Ovary (tissue), 9 donors: ENCODE results near the gene HRH2. TPM values are rescaled to one million over a fixed set of nuclear protein-coding genes. Genes with fewer than 3 reads are reported as not detected.

Source experiments
- DNase-seq, 5 donors: peaks; one replicate each; pipeline ENCODE4 v3.0.0-alpha.2; 2019 to 2020
- H3K27ac ChIP-seq, 2 donors: fragments of 200-600 bp; one replicate each; pipeline versions ENCODE4 v1.5.1 to v1.8.0; 2019 to 2022
- H3K27me3 ChIP-seq: fragments of 200-600 bp; one replicate; pipeline ENCODE4 v1.8.0; 2022
- H3K36me3 ChIP-seq: fragments of 200-600 bp; sonication (generic); one replicate; pipeline ENCODE4 v1.5.1; 2019
- H3K4me1 ChIP-seq: one replicate; pipeline ENCODE4 v1.8.1; 2013; ENCODE audit warnings: mild to moderate bottlenecking, moderate library complexity; ENCODE audit not compliant: insufficient read depth
- H3K4me3 ChIP-seq: fragments of 200-600 bp; sonication (generic); one replicate; pipeline ENCODE4 v1.5.1; 2017
- H3K9me3 ChIP-seq, 2 donors: fragments of 200-600 bp in 1 of 2; sonication (generic) in 1 of 2; one replicate each; pipeline versions ENCODE4 v1.5.1 to v1.8.1; 2013 to 2019; ENCODE audit warnings: mild to moderate bottlenecking in 1 of 2, moderate library complexity in 1 of 2
- EP300 ChIP-seq: sonication (generic); formaldehyde crosslinking; IDR thresholded peaks from one replicate; pipeline ENCODE4 v1.6.1; 2017; ENCODE audit warnings: antibody characterized with exemption
- POLR2A ChIP-seq: fragments of 450-650 bp; IDR thresholded peaks from one replicate; pipeline ENCODE4 v1.6.1; 2017; ENCODE audit warnings: antibody characterized with exemption, mild to moderate bottlenecking, moderate library complexity
- WGBS, 3 donors: extraction: QIAGEN DNeasy Blood & Tissue Kit in 1 of 3; methylation state at CpG; one replicate each; pipeline versions ENCODE4 v1.1.5 to v1.1.7; 2013 to 2017; 5-methylcytosine and 5-hydroxymethylcytosine counted together
- intact Hi-C, 4 donors: fragments of 100-400 bp; cut with DNase I; formaldehyde crosslinking; loops; one replicate each; pipeline versions ENCODE4 v1.11.0 to v1.15.1; 2022 to 2023
- polyA plus RNA-seq, 2 donors: library from polyadenylated mRNA; stranded (reverse); fragments of 200-250 nt in 1 of 2; fragments of 350-450 nt in 1 of 2; fragmentation: Illumina TruSeq in 1 of 2; extraction: RNeasy Lipid Tissue Mini Kit (QIAGEN cat#74804) in 1 of 2; gene quantifications; one replicate each; pipeline ENCODE4 v1.2.3, GENCODE V29; 2013 to 2014
- total RNA-seq, 7 donors: library from RNA; depleted of rRNA in 2 of 7; stranded (reverse); fragments of >200 nt in 2 of 7; fragmentation: NEBNext Ultra II Directional in 3 of 7; extraction: Animal tissue kit (Norgen Biotek cat#: 25700) in 3 of 7; gene quantifications; one replicate each; pipeline versions ENCODE4 v1.1.0 to v1.2.4, GENCODE V29; 2016 to 2023
- TF ChIP-seq, protein P1 (sequence below), 3 donors: fragments of 450-650 bp in 2 of 3; fragments of 200-600 bp in 1 of 3; IDR thresholded peaks; one replicate each; pipeline versions ENCODE4 v1.5.1 to v1.8.0; 2016 to 2022; ENCODE audit warnings: antibody characterized with exemption in 3 of 3, mild to moderate bottlenecking in 1 of 3
- donor health status: DM: no; HTN: no; CAD: no; lungs with moderate emphysema.
- donor health status: DM: no; HTN: no; CAD: no.
- donor health status: Bipolar disorder and iron deficiency.
- donor health status: DM: yes; HTN: yes; CAD: no.
- donor health status: DM: no; HTN: no; CAD: no.
- donor health status: DM: yes; HTN: yes; CAD: no.

Gene HRH2
- total and polyA plus RNA-seq, 9 donors: 0.23 to 3.3 (median 1.2) TPM

DNA sequence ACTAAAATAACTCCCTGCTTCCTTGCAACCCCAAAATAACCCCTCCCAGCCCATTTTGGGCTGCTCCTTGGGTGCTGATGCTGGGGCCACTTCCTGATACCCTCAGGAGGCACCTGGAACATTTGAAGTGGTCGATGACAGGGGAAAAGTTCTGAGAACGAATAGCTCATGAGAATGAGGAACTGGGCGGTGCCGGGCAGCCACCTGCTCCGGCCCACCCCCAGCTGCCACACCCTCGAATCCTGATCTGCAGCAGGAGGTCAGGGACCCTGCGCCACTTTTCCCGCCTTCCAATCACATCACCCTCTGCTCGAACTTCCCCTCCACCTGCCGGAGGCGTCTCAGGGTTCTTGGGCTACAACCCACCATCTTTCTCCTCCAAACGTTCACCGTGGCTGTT lies 19.7 kb downstream of the HRH2 start:
- Histone ChIP-seq H3K9me3 (no peaks in the 10 kb centered on the region), H3K4me1 (no peaks in the 10 kb centered on the region), H3K27me3 (no peaks in the 10 kb centered on the region), H3K36me3 (no peaks in the 10 kb centered on the region), H3K4me3 (no peak overlapping the region), H3K27ac (no peak overlapping the region)
- TF ChIP-seq EP300 (no peak), POLR2A (no peak)
- TF ChIP-seq, protein P1, sequence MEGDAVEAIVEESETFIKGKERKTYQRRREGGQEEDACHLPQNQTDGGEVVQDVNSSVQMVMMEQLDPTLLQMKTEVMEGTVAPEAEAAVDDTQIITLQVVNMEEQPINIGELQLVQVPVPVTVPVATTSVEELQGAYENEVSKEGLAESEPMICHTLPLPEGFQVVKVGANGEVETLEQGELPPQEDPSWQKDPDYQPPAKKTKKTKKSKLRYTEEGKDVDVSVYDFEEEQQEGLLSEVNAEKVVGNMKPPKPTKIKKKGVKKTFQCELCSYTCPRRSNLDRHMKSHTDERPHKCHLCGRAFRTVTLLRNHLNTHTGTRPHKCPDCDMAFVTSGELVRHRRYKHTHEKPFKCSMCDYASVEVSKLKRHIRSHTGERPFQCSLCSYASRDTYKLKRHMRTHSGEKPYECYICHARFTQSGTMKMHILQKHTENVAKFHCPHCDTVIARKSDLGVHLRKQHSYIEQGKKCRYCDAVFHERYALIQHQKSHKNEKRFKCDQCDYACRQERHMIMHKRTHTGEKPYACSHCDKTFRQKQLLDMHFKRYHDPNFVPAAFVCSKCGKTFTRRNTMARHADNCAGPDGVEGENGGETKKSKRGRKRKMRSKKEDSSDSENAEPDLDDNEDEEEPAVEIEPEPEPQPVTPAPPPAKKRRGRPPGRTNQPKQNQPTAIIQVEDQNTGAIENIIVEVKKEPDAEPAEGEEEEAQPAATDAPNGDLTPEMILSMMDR (IDR thresholded peaks at IDR 0.05): no peak
- no peak for DNase-seq
- WGBS, 3 donors: 68 to 77% (median 76%) methylated on average over 13 of the region's 13 CpGs
- intact Hi-C loops: no loop called here

DNA sequence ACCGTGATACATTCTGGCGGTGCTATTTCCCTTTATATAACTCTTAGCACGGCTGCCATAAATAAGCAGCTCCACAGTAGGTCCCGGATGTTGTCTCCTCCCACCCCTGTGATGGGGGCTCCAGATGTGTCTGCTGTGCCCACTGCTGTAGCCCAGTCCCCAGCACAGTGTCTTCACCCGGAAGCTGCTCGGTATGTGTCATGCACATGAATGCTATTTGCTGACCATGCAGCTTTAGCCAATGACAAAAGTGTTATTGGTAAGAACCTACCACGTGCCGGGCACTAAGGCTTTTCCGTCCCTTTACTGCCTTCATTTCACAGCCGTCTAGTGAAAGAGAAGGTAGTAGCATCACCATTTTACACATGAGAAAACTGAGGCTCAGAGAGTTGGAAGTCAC lies 20.2 kb downstream of the HRH2 start:
- TF ChIP-seq EP300 (no peak), POLR2A (no peak)
- TF ChIP-seq, protein P1 (IDR thresholded peaks at IDR 0.05): no peak
- H3K36me3 ChIP-seq: no peaks in the 10 kb centered on the region
- intact Hi-C loops: no loop called here
- no peak overlapping the region for H3K4me3 ChIP-seq
- 70 to 77% (median 73%) methylated on average over 10 of the region's 10 CpGs for WGBS, 3 donors
- no peaks in the 10 kb centered on the region for H3K4me1 ChIP-seq
- no peak overlapping the region for H3K27ac ChIP-seq
- no peak for DNase-seq
- no peaks in the 10 kb centered on the region for H3K9me3 ChIP-seq
- H3K27me3 ChIP-seq: no peaks in the 10 kb centered on the region

DNA sequence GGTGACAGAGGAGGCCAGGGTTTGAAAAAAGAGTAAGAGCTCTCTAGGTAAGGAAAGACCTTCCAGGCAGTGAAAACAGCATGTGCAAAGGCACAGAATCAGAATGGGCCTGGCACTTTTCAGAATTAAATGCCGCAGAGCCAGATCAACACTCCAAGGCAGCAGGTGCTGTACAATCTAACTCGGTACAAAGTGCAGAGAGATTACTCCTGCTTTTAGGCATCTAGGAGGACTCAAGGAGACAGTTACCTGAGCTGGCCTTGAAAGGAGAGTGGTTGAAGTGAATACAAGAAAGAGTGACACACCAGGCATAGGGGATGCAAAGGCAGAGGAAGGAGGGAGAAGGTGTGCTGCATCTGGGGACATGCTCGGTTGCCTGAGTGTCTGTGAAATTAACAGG lies 21.5 kb downstream of the HRH2 start:
- Histone ChIP-seq H3K4me1 (no peaks in the 10 kb centered on the region), H3K36me3 (no peaks in the 10 kb centered on the region), H3K27me3 (no peaks in the 10 kb centered on the region), H3K4me3 (no peak overlapping the region), H3K9me3 (no peaks in the 10 kb centered on the region), H3K27ac (no peak overlapping the region)
- intact Hi-C loops: no loop called here
- TF ChIP-seq POLR2A: no peak
- TF ChIP-seq, protein P1 (IDR thresholded peaks at IDR 0.05): no peak
- no peak for TF ChIP-seq EP300
- no peak for DNase-seq
- 72 to 90% (median 87%) methylated on average over 3 of the region's 3 CpGs for WGBS, 3 donors

DNA sequence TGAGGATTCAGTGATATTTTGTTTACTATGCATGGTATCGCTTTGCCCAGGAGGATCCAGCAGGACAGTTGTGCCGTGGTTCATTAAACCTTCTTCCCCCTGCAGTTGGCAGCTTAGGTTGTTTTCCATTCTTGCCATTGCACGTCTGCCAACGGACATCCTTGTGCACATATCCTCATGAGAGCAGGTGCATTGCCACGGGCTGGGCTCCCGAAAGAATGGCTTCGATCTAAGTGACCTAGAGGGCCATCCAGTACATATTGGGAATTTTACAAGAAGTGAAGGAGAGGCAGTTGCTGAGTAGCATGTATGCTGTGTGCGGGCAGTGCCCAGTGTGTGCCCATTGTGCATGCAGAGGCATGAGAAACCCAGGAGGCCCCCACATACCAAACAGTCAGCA lies 22.1 kb downstream of the HRH2 start:
- intact Hi-C loops: no loop called here
- no peak overlapping the region for H3K27ac ChIP-seq
- no peak overlapping the region for H3K4me3 ChIP-seq
- no peaks in the 10 kb centered on the region for H3K36me3 ChIP-seq
- TF ChIP-seq, protein P1 (IDR thresholded peaks at IDR 0.05): no peak
- TF ChIP-seq EP300 (no peak), POLR2A (no peak)
- no peaks in the 10 kb centered on the region for H3K9me3 ChIP-seq
- WGBS, 3 donors: 74 to 83% (median 78%) methylated on average over 8 of the region's 8 CpGs
- no peak for DNase-seq
- no peaks in the 10 kb centered on the region for H3K27me3 ChIP-seq
- no peaks in the 10 kb centered on the region for H3K4me1 ChIP-seq

DNA sequence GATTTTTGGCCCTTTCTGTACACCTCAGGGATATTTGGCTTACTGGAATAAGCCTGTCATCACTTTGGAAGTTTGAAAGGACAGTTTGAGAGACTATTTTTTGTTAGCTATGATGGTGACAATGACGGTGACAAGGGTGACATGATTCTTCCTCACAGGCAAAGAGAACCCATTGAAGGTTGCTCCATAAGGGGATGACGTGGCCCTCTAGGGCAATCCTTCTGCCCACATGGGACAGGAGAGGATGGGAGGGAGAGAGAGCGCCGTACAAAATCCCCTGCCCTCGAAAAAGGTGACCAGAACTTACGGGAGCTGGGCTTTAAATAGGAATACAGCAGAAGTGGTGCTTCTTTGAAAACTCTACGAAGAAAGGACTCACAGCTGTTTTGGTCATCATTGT lies 22.6 kb downstream of the HRH2 start:
- H3K9me3 ChIP-seq: no peaks in the 10 kb centered on the region
- TF ChIP-seq POLR2A (no peak), EP300 (no peak)
- TF ChIP-seq, protein P1 (IDR thresholded peaks at IDR 0.05): no peak
- intact Hi-C loops: no loop called here
- H3K4me3 ChIP-seq: no peak overlapping the region
- WGBS, 3 donors: 73 to 81% (median 76%) methylated on average over 7 of the region's 7 CpGs
- H3K27ac ChIP-seq: no peak overlapping the region
- no peaks in the 10 kb centered on the region for H3K4me1 ChIP-seq
- H3K36me3 ChIP-seq: no peaks in the 10 kb centered on the region
- no peaks in the 10 kb centered on the region for H3K27me3 ChIP-seq
- DNase-seq: no peak
